Effector CD4-positive, alpha-beta T cell (primary cell): Measurements from ENCODE around the gene CLDN20.
"Not testable (repeated sequence)": the region's sequence is repeated elsewhere in the genome, so short reads cannot be mapped to it uniquely, and the experiment has no call there.

Experiments
- DNase-seq: peaks from one replicate; pipeline ENCODE4 v3.0.0-alpha.2; 2020

CLDN20 gene

GRCh38 chr6:155270561-155271091 is 6.8 kb downstream of the CLDN20 start:
- no peak for DNase-seq

- no peak for DNase-seq
These were observed 7.3 kb downstream of the CLDN20 start for GRCh38 chr6:155271145-155271544.

- no peak for DNase-seq
These were observed 8.8 kb downstream of the CLDN20 start for GRCh38 chr6:155272353-155273232.

GRCh38 chr6:155273431-155273830 is 9.6 kb downstream of the CLDN20 start:
- no peak for DNase-seq

GRCh38 chr6:155274106-155274505 is 10.3 kb downstream of the CLDN20 start:
- DNase-seq = no peak

GRCh38 chr6:155274533-155274932 is 10.7 kb downstream of the CLDN20 start:
- no peak for DNase-seq

GRCh38 chr6:155275808-155276480 is 12.1 kb downstream of the CLDN20 start:
- no peak for DNase-seq

- no peak for DNase-seq
These were observed 12.8 kb downstream of the CLDN20 start for GRCh38 chr6:155276638-155277037.

GRCh38 chr6:155278319-155279049 is 14.7 kb downstream of the CLDN20 start:
- no peak for DNase-seq

GRCh38 chr6:155284775-155285174 is 21.0 kb downstream of the CLDN20 start:
- no peak for DNase-seq

GRCh38 chr6:155287762-155288161 is 23.9 kb downstream of the CLDN20 start:
- no peak for DNase-seq

- DNase-seq = no peak
These were observed 26.7 kb downstream of the CLDN20 start for GRCh38 chr6:155290491-155290890.

- DNase-seq = no peak
These were observed 27.5 kb downstream of the CLDN20 start for GRCh38 chr6:155291291-155291690.

- DNase-seq = no peak
These were observed 28.9 kb downstream of the CLDN20 start for GRCh38 chr6:155292711-155293110.

- DNase-seq = no peak
These were observed 33.9 kb downstream of the CLDN20 start for GRCh38 chr6:155297669-155298068.

GRCh38 chr6:155301867-155302266 is 38.1 kb downstream of the CLDN20 start:
- no peak for DNase-seq

GRCh38 chr6:155303361-155303870 is 39.6 kb downstream of the CLDN20 start:
- DNase-seq = no peak

- no peak for DNase-seq
These were observed 43.1 kb downstream of the CLDN20 start for GRCh38 chr6:155306958-155307357.

- DNase-seq = no peak
These were observed 45.3 kb downstream of the CLDN20 start for GRCh38 chr6:155309150-155309549.

GRCh38 chr6:155310596-155310995 is 46.8 kb downstream of the CLDN20 start:
- no peak for DNase-seq

- DNase-seq = no peak
These were observed 47.3 kb downstream of the CLDN20 start for GRCh38 chr6:155311086-155311485.

GRCh38 chr6:155311583-155311982 is 47.8 kb downstream of the CLDN20 start:
- DNase-seq = no peak

- not testable (repeated sequence) for DNase-seq
These were observed 49.1 kb downstream of the CLDN20 start for GRCh38 chr6:155312950-155313349.
